Kidney (tissue), 14 donors: ENCODE results near the gene HS6ST1. TPM values are rescaled to one million over a fixed set of nuclear protein-coding genes. Genes with fewer than 3 reads are reported as not detected.

Experiments
- DNase-seq, 5 donors: peaks; one replicate each; pipeline ENCODE4 v3.0.0-alpha.2; 2013 to 2020
- FAIRE-seq: peaks from 2 replicates; lab custom pipeline; 2012; peaks lifted over from hg19 to GRCh38; lab: Jason Lieb, UNC
- H3K27ac ChIP-seq, 2 donors: one replicate each; pipeline ENCODE4 v1.7.0; 2013; ENCODE audit warnings: low read depth in 2 of 2, low read length in 2 of 2, inconsistent platforms in 1 of 2
- H3K27me3 ChIP-seq: one replicate; pipeline ENCODE4 v1.7.1; 2013; ENCODE audit warnings: low read length, inconsistent platforms; ENCODE audit not compliant: control insufficient read depth, insufficient read depth
- H3K36me3 ChIP-seq, 3 donors: one replicate each; pipeline versions ENCODE4 v1.7.0 to v1.7.1; 2013; ENCODE audit warnings: low read length in 3 of 3, control low read depth in 1 of 3, inconsistent platforms in 1 of 3; ENCODE audit not compliant: insufficient read depth in 3 of 3, control insufficient read depth in 2 of 3
- H3K4me1 ChIP-seq, 3 donors: one replicate each; pipeline versions ENCODE4 v1.7.0 to v1.7.1; 2013; ENCODE audit warnings: low read length in 3 of 3, inconsistent platforms in 1 of 3, low read depth in 1 of 3; ENCODE audit not compliant: control insufficient read depth in 2 of 3, insufficient read depth in 2 of 3
- H3K4me3 ChIP-seq, 3 donors: one replicate each; pipeline versions ENCODE4 v1.7.0 to v1.8.1; 2013; ENCODE audit warnings: low read length in 3 of 3, control low read depth in 1 of 3, inconsistent platforms in 1 of 3
- H3K9ac ChIP-seq, 3 donors: one replicate each; pipeline versions ENCODE4 v1.7.0 to v1.7.1; 2013; ENCODE audit warnings: low read length in 3 of 3, control low read depth in 1 of 3, inconsistent platforms in 1 of 3
- H3K9me3 ChIP-seq, 3 donors: one replicate each; pipeline versions ENCODE4 v1.7.0 to v1.7.1; 2013; ENCODE audit warnings: low read length in 3 of 3, control low read depth in 1 of 3, inconsistent platforms in 1 of 3; ENCODE audit not compliant: control insufficient read depth in 2 of 3, insufficient read depth in 1 of 3
- CTCF ChIP-seq: IDR thresholded peaks from 3 replicates; pipeline ENCODE4 v1.5.1; 2012; ENCODE audit warnings: mild to moderate bottlenecking, moderate library complexity, borderline replicate concordance; ENCODE audit not compliant: insufficient read depth; ENCODE audit errors: extremely low read depth
- intact Hi-C: fragments of 100-400 bp; cut with DNase I; formaldehyde crosslinking; loops from one replicate; pipeline ENCODE4 v1.11.1; 2022
- polyA plus RNA-seq: library from polyadenylated mRNA; stranded (reverse); fragments of 350-450 nt; fragmentation: Illumina TruSeq; extraction: RNeasy Lipid Tissue Mini Kit (QIAGEN cat#74804); gene quantifications from one replicate; pipeline ENCODE4 v1.2.3, GENCODE V29; 2014; ENCODE audit warnings: low read depth, low replicate concordance; ENCODE audit not compliant: insufficient read depth
- total RNA-seq: library from RNA; stranded (reverse); fragmentation: NEBNext Ultra II Directional; extraction: Animal tissue kit (Norgen Biotek cat#: 25700); gene quantifications from one replicate; pipeline ENCODE4 v1.2.1, GENCODE V29; 2021
- donor health status: control.
- donor health status: control.
- donor health status: control.
- donor health status: control.
- donor health status: control.
- donor health status: DM: yes; HTN: yes; CAD: no.
- donor health status: Normal renal cell carcinoma (clear cell type).

HS6ST1 gene
- total and polyA plus RNA-seq, 2 donors from 2014 or later = 49.6 to 73.9 TPM

- FAIRE-seq (no peak), DNase-seq (peak in 4 of 5 donors; percentile 39 to 70 (median 48))
Measured at GRCh38 chr2:128348701-128349100, 30.0 kb upstream of the HS6ST1 start.

DNA sequence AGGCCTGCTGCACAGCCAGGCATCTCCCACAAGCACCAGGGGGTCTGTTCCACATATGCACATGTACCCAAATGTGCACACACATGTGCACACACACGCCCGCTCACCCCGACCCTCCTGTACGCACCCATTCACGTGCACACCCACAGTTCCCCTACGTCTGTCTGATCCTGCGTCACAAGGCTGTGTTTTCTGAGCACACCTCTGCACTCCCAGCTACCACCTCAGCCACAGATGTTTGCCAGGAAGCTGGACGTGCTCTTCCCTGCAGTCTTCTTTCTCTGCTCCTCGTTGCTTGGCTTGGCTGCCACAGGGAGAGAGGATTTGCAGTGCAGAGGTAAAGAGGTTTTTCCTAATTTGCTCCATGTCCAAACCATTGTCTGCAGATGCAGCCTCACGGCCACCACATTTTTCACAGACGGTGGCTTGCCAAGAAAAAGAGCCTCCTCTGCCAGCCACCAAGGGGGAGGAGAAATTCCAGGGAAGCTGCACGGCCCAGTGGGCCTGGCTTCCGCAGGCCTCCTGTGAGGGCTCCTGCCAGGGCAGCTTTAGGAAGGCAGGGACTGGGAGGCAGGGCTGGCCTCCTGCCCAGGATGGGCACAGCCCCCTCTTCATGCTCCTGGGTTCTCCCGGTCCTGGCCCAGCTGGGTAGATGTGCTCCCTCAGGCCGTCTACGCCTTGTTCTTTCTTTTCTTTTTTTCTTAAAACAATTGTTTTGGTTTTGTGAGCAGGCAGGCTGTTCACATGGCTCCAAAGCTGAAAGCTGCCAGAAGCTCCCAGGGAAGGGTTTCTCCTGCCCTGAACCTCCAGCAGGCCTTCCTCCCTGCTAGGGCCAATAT is 29.3 kb upstream of the HS6ST1 start:
- peaks cover 4 to 16% (median 14%) of the 10 kb centered on the region in 3 donors for H3K4me1 ChIP-seq
- H3K4me3 ChIP-seq = no peak overlapping the region
- no peaks in the 10 kb centered on the region for H3K27me3 ChIP-seq
- peak overlapping the region; percentile 23 to 47 for H3K27ac ChIP-seq
- peaks cover 0 to 7% (median 0%) of the 10 kb centered on the region in 3 donors for H3K9me3 ChIP-seq
- peak; percentile 38 for FAIRE-seq
- peak; percentile 80 to 93 (median 87) for DNase-seq
- H3K36me3 ChIP-seq = no peaks in the 10 kb centered on the region
- H3K9ac ChIP-seq = no peak overlapping the region
- TF ChIP-seq CTCF = no peak
- intact Hi-C loops = no loop called here

More at GRCh38 chr2:128348701-128349100, 30.0 kb upstream of the HS6ST1 start:
- Histone ChIP-seq H3K4me3 (no peak overlapping the region), H3K36me3 (no peaks in the 10 kb centered on the region), H3K4me1 (peaks cover 4 to 16% (median 14%) of the 10 kb centered on the region in 3 donors), H3K27me3 (no peaks in the 10 kb centered on the region), H3K9me3 (peaks cover 0 to 7% (median 0%) of the 10 kb centered on the region in 3 donors), H3K27ac (no peak overlapping the region), H3K9ac (no peak overlapping the region)
- no peak for TF ChIP-seq CTCF
- intact Hi-C loops = no loop called here

- no peaks in the 10 kb centered on the region for H3K27me3 ChIP-seq
- no peak for TF ChIP-seq CTCF
- no peak overlapping the region for H3K4me3 ChIP-seq
- no peaks in the 10 kb centered on the region for H3K36me3 ChIP-seq
- FAIRE-seq (no peak), DNase-seq (no peak)
- H3K27ac ChIP-seq = peak overlapping the region; percentile 15 to 23
- no peak overlapping the region for H3K9ac ChIP-seq
- intact Hi-C loops = no loop called here
- peaks cover 4 to 16% (median 14%) of the 10 kb centered on the region in 3 donors for H3K4me1 ChIP-seq
- peaks cover 0 to 7% (median 0%) of the 10 kb centered on the region in 3 donors for H3K9me3 ChIP-seq
Measured at GRCh38 chr2:128347171-128347558, 28.5 kb upstream of the HS6ST1 start.
